GM19455 (cell line): ENCODE measurements around the gene POLR2H.
A peak's percentile ranks its signal among the peaks of the same experiment; 100 is the strongest.

Experiments
- ATAC-seq: cut with Tn5 transposase; IDR thresholded peaks from one replicate; pipeline ENCODE4 v1.9.1; 2021; ENCODE audit not compliant: unreplicated experiment

The POLR2H gene

DNA sequence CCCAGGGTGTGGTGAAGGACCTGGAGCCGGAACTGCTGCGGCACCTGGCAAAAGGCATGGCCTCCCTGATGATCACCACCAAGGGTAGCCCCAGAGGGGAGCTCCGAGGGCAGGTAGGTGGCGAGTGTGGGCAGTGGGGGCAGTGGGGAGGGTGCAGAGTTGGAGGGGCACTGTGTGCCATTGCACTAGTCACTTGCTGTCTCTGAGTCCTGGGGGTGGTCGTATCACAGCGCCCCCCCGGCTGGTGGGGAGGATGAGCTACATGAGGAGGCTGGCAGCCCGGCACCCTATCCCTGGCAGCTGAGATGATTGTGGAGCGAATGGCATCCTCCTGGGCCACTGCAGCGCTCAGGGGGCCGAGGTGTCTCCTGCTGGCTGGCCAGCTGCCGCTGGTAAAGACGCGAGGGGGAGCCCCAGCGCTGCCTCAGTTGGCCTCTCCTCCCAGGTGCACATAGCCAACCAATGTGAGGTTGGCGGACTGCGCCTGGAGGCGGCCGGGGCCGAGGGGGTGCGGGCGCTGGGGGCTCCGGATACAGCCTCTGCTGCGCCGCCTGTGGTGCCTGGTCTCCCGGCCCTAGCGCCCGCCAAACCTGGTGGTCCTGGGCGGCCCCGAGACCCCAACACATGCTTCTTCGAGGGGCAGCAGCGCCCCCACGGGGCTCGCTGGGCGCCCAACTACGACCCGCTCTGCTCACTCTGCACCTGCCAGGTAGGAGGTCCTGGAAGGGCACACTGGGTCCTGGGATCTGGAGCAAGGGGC, 24.7 kb downstream of the POLR2H start:
- ATAC-seq: no peak

DNA sequence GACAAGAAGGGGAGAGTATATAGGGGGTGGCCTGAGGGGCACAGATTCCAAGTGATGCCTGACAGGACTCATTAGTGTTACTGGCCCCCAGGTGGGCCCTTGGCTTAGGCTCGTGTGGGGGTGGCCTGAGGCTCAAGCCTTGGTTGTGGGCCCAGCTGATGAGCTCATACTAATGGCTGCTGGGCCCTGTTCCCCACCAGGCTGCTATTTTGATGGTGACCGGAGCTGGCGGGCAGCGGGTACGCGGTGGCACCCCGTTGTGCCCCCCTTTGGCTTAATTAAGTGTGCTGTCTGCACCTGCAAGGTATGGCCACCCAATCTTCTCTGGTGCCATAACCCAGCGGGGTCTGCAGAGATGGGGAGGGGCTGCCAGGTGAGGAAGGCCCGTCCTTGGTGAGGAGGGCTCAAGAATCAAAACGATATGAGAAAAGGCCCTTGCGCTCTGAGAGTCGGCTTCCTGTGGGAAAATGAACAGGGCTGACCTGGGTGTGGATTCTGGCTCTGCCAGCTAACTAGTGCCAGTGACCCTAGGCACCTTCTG, 25.7 kb downstream of the POLR2H start:
- no peak for ATAC-seq

DNA sequence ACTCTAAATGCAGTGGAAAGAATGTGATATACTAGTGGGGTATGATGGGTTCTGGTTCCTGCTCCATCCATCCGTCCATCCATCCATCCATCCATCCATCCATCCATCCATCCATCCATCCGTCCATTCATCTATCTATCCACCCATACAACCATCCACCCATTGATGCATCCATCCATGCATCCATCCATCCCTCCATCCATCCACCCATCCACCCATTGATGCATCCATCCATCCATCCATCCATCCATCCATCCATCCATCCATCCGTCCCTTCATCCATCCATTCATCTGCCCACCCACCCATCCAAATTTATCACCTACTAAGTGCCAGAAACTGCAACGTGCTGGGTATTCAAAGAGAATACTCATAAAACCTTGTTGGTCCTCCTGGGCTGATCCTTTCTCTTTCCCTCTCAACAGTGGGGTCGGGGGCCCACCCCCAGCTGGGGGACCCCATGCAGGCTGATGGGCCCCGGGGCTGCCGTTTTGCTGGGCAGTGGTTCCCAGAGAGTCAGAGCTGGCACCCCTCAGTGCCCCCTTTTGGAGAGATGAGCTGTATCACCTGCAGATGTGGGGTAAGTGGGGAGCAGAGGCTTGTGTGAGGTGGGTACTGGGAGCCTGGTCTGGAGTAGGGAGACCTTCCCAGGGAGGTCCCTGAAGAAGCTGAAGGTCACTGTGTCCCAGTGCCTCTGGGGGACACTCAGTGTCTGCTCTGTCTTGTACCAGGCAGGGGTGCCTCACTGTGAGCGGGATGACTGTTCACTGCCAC, 26.8 kb downstream of the POLR2H start:
- ATAC-seq: no peak

DNA sequence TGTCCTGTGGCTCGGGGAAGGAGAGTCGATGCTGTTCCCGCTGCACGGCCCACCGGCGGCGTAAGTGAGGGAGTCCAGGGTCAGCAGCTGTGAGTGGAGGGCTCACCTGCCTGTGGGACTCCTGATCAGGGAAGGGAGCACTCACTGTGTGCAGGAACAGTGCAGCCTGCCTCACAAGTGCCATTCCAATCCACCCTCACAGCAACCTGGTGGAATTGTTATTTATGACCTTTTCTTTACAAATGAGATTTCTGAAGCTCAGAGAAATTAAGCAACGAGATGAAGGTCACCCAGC, 27.4 kb downstream of the POLR2H start:
- ATAC-seq: no peak

DNA sequence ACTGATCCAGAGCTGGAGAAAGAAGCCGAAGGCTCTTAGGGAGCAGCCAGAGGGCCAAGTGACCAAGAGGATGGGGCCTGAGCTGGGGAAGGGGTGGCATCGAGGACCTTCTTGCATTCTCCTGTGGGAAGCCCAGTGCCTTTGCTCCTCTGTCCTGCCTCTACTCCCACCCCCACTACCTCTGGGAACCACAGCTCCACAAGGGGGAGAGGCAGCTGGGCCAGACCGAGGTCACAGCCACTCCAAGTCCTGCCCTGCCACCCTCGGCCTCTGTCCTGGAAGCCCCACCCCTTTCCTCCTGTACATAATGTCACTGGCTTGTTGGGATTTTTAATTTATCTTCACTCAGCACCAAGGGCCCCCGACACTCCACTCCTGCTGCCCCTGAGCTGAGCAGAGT, 27.9 kb downstream of the POLR2H start:
- ATAC-seq: no peak

DNA sequence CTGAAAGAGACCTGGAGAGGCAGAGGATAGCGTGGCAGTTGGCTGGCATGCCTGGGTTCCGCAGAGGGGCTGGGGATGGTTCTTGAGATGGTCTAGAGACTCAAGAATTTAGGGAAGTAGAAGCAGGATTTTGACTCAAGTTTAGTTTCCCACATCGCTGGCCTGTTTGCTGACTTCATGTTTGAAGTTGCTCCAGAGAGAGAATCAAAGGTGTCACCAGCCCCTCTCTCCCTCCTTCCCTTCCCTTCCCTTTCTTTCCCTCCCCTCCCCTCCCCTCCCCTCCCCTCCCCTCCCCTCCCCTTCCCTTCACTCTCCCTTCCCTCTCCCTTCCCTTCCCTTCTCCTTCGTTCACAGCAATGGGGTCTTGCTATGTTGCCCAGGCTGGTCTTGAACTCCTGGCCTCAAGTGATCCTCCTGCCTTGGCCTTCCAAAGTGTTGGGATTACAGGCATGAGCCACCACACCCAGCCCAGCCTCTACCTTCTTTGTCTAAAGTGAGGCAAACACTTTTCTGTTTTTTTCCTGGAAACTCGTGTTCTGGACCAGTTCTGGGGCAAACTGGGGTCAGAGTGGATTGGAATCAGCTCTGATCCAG, 28.5 kb downstream of the POLR2H start:
- ATAC-seq: no peak

DNA sequence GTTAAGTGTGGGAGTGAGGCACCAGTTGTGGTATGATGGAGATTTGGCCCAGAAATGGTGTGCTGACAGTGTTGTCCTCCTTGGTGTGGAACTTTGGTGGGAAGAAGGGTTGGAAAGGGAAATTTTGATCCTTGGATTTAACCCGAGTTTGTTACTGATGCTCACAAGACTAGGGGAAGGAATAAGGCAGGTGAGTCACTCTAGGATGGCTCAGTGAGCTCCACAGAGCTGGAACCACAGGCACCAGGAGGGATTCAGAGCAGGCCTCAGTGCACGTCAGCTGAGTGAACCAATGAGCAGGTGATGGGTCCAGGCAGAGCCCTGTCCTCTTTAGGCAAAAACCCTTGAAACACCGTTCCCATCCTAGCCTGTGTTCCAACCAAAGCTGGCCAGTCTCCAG, 29.8 kb downstream of the POLR2H start:
- ATAC-seq: no peak

DNA sequence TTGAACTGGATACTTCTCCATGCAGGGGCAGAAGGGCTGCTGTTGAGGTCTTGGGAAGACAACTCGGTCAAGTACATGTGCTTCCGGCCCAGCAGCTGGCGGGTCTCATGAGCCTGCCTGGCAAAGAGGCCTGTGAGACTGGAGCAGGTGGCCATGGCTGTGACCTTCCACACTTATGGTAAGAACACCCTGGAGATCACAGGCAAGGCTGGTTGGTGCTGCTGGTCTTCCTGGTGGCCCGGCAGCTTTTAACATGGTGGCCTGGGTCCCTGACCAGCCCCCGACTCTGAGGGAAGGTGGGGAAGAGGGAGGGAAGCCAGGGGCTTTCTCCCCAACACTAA, 33.8 kb downstream of the POLR2H start:
- ATAC-seq: no peak

DNA sequence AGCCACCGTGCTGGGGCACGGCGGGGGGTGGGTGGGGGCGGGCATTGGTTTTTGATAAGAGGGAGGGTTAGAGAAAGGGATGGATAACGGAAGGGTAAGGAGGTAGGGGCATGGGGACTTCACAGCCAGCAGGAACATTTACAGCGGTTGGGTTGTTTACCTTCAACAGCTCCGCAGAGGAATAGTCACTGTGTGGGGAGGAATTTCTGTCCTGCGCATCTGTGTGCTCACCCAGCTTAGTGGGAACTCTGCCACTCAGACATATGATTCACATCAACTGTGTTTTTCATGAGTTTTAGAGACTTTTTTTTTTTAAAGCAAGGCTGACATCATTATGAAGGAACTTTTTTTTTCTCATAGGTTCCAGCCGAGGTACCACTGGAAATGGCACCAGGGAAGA, 37.9 kb downstream of the POLR2H start:
- no peak for ATAC-seq

DNA sequence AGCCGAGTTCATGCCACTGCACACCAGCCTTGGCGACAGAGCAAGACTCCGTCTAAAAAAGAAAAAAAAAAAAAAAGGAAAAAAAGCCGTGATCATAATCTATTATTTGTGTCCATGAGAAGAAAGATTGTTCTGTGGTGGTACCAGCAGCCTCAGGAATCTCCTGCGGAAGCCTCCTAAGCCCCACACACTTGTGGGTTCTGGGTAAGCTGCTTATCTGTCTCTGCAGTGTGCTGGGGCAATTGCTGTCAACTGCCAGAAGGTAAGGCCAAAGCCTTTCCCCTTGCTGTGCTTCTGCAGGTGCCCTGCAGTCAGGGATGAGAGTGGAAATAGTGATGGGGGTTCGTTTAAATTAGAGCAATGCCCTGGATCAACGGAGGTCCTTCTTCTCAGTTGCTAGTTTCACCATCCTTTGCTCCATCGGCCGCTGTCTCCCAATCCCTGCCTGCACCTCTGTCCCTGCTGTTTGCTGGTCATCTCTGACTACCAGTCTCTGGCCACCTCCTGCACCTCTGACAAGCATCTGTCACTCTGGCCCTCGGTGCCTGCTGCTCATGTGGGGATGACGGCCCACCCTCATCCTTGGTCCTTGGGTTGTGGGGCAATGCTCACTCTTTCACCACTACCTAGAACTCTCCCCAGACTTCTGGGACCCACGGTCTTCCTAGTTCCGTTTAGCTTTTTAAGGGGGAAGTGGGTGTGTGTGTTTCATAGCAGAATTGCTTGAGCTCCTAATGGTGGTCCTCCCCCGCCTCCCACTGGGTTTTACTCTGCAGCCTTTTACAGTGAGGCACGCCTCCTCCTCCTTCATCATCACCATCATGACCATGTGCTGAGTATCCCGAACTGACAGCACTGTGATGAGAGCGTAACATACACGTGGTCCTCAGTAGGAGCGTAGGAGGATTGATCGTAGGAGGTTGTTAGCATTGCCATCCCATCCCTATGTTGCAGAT, 43.8 kb downstream of the POLR2H start:
- no peak for ATAC-seq

DNA sequence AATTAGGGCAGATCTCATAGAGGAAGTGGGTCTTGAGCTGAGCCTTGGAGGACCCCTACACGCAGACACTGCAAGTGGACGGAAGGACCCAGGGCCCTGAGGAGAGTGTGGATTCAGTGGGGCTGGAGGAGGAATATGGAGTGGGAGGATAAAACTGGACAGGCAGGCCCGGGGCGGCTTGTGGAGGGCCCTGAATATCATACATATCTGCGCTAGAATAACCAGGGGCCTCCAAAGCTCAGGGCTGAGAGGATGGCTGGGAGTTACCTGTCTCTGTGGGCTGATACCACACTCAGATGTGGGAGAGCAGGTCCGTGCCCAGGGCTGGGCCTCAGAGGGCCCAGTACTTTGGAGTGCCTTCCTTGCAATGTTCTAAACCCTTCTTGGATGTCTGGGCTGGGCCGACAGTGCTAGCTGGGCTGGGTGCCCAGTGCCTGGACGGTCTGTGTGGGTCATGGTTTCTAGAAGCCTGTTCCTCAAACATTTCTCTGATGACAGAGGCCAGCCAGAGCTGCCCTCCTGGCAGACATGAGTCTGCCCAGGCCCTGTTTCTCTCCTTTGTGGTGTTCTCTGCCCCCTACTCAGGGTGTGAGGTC, 47.9 kb downstream of the POLR2H start:
- no peak for ATAC-seq

DNA sequence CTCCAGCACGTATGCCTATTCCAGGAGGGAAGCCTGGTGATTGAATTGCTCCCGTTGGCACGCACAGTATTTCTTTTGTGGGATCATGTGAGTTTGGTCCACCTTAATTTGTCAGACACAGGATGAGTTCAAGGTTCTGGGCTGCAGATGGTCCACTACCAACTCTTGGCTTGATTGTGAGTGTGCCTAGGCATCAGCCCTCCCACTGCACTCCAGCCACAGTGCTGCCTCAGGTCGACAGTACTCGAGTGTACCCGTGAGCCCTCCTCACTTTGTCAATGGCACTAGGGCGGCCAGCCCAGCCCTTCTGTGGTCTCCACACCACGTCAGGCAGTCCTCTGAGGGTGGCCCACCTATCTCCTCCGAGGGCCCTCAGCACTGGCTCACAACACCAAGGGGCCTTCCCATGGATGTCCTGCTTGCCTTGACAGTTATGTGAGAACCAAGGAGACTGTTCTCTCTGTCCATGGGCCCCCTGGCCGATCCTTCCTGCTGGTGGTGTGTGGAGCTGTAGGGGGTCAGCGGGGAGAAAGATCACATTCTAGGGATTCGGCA, 48.5 kb downstream of the POLR2H start:
- ATAC-seq: no peak

DNA sequence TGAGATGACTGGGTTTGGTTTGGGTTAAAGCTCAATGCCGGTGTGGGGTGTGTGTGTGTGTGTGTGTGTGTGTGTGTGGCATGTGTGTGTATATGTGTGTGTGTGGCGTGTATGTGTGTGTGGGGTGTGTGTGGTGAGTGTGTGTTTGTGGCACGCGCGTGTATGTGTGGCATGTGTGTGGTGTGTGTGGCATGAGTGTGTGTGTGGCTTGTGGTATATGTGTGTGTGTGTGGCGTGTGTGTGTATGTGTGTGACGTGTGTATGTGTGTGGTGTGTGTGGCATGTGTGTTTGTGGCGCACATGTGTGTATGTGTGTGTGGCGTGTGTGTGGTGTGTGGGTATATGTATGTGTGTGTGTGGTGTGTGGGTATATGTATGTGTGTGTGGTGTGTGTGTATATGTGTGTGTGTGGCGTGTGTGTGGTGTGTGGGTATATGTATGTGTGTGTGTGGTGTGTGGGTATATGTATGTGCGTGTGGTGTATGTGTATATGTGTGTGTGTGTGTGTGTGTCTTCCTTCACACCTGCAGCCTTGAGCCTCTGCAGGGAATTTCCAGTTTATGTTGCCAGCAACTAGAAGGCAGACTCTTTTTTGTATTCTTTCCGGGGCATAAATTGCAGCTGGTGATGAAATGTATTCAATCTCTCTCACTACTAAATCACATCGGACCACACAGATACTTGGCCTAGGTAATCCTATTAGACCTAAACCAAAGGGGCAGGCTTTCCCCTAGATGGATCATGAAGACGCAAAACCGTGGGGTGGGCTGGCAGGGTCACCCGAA, 53.1 kb downstream of the POLR2H start:
- ATAC-seq: no peak

DNA sequence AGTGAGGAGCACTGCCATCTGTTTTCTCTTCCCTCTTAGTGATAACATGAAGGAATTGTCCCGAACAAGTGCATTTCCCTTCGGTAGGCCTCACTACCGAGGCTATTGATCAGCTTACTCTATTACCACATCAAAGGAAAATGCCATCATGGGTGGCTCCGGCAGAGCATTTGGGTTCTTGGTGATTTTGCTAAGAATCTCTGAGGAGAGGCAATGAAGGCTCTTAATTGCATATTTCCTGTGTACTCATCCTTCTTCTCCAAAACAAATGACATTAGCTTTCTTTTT, 53.6 kb downstream of the POLR2H start:
- ATAC-seq: no peak

DNA sequence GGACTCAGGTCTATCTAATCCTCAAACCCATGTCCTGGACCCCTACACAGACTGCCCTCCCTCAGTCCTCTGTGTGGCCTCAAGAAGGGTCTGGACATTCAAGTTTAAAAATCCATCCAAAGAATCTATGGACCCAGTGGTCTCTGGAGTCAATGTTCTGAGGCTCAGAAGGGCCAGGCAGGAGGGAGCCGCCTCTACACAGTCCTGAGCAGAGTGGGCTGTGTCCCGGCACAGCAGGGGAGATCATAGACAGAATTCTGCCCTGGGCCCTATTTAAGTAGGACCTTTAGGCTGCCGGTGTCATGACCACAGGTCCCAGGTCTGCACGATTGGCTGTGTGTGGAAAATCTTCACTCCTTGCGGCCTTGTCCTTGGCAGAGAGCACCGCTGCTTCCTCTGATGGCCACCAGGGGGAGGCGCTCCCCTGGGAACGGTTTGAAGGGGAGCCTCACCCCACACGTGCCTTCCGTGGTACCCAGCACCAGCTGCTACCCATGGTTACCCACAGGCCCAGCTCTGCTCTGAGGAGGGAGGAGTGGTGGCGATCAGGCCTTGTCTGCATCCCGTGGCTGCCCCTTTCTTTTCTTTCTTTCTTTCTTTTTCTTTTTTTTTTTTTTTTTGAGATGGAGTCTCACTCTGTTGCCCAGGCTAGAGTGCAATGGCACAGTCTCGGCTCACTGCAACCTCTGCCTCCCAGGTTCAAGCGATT, 56.3 kb downstream of the POLR2H start:
- peak; percentile 94 for ATAC-seq
